HepG2 (cell line): ENCODE measurements around the gene PSMB2. TPM values are rescaled to one million over a fixed set of nuclear protein-coding genes. Genes with fewer than 3 reads are reported as not detected.

Experiments
- ADNP ChIP-seq: sonication (generic); formaldehyde crosslinking; IDR thresholded peaks from 2 replicates; pipeline ENCODE4 v1.4.0; 2020; ENCODE audit warnings: missing genetic modification reagents
- AKNA ChIP-seq: sonication (generic); formaldehyde crosslinking; IDR thresholded peaks from 2 replicates; pipeline ENCODE4 v1.4.0; 2020; ENCODE audit warnings: missing genetic modification reagents, borderline replicate concordance
- ARNT ChIP-seq: fragments of 450-650 bp; IDR thresholded peaks from 2 replicates; pipeline ENCODE4 v1.6.1; 2017
- CAMTA2 ChIP-seq: sonication (generic); formaldehyde crosslinking; IDR thresholded peaks from 2 replicates; pipeline ENCODE4 v1.4.0; 2020; ENCODE audit warnings: mild to moderate bottlenecking, missing genetic modification reagents, borderline replicate concordance
- EHMT2 ChIP-seq: fragments of 200-600 bp; sonication (generic); IDR thresholded peaks from 2 replicates; pipeline ENCODE4 v1.7.0; 2017; ENCODE audit warnings: antibody characterized with exemption, low read depth, low read length, borderline replicate concordance
- FOXA1 ChIP-seq, 2 experiments: fragments of 450-650 bp in 1 of 2; sonication (generic) in 1 of 2; formaldehyde crosslinking in 1 of 2; IDR thresholded peaks; 2 replicates each; pipeline versions ENCODE4 v1.4.0 to v1.6.1; 2016 to 2020; ENCODE audit warnings: missing genetic modification reagents in 1 of 2
- MYPOP ChIP-seq: sonication (generic); formaldehyde crosslinking; IDR thresholded peaks from 2 replicates; pipeline ENCODE4 v1.8.1; 2023; ENCODE audit warnings: mild to moderate bottlenecking, moderate library complexity, missing genetic modification reagents
- TCF12 ChIP-seq, 2 experiments: fragments of 450-650 bp in 1 of 2; sonication (generic) in 1 of 2; formaldehyde crosslinking in 1 of 2; IDR thresholded peaks; 2 replicates each; pipeline versions ENCODE4 v1.6.1 to v1.8.0; 2017 to 2022; ENCODE audit warnings: antibody characterized with exemption in 1 of 2, mild to moderate bottlenecking in 1 of 2, missing genetic modification reagents in 1 of 2, moderate library complexity in 1 of 2
- YEATS2 ChIP-seq: sonication (generic); formaldehyde crosslinking; IDR thresholded peaks from 2 replicates; pipeline ENCODE4 v1.4.0; 2020; ENCODE audit warnings: missing genetic modification reagents, borderline replicate concordance
- ZBTB10 ChIP-seq: sonication (generic); formaldehyde crosslinking; IDR thresholded peaks from 2 replicates; pipeline ENCODE4 v1.4.0; 2020; ENCODE audit warnings: missing genetic modification reagents, borderline replicate concordance
- ZBTB43 ChIP-seq: sonication (generic); formaldehyde crosslinking; conservative IDR thresholded peaks from 2 replicates; pipeline ENCODE4 v1.4.0; 2020; ENCODE audit warnings: missing genetic modification reagents
- ZFP41 ChIP-seq: sonication (generic); formaldehyde crosslinking; IDR thresholded peaks from 2 replicates; pipeline ENCODE4 v1.4.0; 2020; ENCODE audit warnings: mild to moderate bottlenecking, missing genetic modification reagents, borderline replicate concordance
- ZNF264 ChIP-seq: sonication (generic); formaldehyde crosslinking; IDR thresholded peaks from 2 replicates; pipeline ENCODE4 v1.4.0; 2020; ENCODE audit warnings: missing genetic modification reagents
- ZNF543 ChIP-seq: sonication (generic); formaldehyde crosslinking; IDR thresholded peaks from 2 replicates; pipeline ENCODE4 v1.4.0; 2020; ENCODE audit warnings: mild to moderate bottlenecking, missing genetic modification reagents
- ZNF567 ChIP-seq: sonication (generic); formaldehyde crosslinking; IDR thresholded peaks from 2 replicates; pipeline ENCODE4 v1.8.1; 2023; ENCODE audit warnings: mild to moderate bottlenecking, missing genetic modification reagents, borderline replicate concordance
- ZNF572 ChIP-seq: sonication (generic); formaldehyde crosslinking; IDR thresholded peaks from 2 replicates; pipeline ENCODE4 v1.5.1; 2020; ENCODE audit warnings: mild to moderate bottlenecking, missing genetic modification reagents
- polyA plus RNA-seq, 8 experiments: library from polyadenylated mRNA; depleted of rRNA in 3 of 8; stranded (reverse) in 7 of 8; unstranded in 1 of 8; fragments of >200 nt; fragmentation: Illumina TruSeq in 4 of 8; extraction: Trizol in 4 of 8; gene quantifications; 2 replicates each; pipeline versions ENCODE4 v1.2.1 to v1.2.3, GENCODE V29; 2011 to 2016; ENCODE audit warnings: low read depth in 4 of 8, missing spikeins in 1 of 8, mixed read lengths in 1 of 8; ENCODE audit not compliant: insufficient read depth in 1 of 8
- total RNA-seq, 5 experiments: library from RNA; depleted of rRNA; stranded (reverse); fragments of >200 nt; fragmentation: Illumina TruSeq; extraction: Trizol; gene quantifications; 2 replicates each; pipeline ENCODE4 v1.2.3, GENCODE V29; 2016; ENCODE audit warnings: low read depth in 1 of 5
- TF ChIP-seq, protein P1 (sequence below): IDR thresholded peaks from 2 replicates; pipeline ENCODE4 v1.6.1; 2016

The PSMB2 gene
- total and polyA plus RNA-seq, 2 of the 13 experiments (the other 11 are each of a cell fraction or from before 2014, with no cell fraction given): 60.6 to 62.2 TPM

GRCh38 chr1:35641233-35641866, at the start of gene PSMB2 (continued):
- TF ChIP-seq, protein P1, sequence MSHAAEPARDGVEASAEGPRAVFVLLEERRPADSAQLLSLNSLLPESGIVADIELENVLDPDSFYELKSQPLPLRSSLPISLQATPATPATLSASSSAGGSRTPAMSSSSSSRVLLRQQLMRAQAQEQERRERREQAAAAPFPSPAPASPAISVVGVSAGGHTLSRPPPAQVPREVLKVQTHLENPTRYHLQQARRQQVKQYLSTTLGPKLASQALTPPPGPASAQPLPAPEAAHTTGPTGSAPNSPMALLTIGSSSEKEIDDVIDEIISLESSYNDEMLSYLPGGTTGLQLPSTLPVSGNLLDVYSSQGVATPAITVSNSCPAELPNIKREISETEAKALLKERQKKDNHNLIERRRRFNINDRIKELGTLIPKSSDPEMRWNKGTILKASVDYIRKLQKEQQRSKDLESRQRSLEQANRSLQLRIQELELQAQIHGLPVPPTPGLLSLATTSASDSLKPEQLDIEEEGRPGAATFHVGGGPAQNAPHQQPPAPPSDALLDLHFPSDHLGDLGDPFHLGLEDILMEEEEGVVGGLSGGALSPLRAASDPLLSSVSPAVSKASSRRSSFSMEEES (CRISPR knock-in tag): peak; percentile 76; the same call in 1 of the 2 replicates
- TF ChIP-seq ZBTB43 (CRISPR knock-in tag): peak; percentile 68; the same call in 1 of the 2 replicates
- peak; percentile 97 for TF ChIP-seq YEATS2 (CRISPR knock-in tag)
- TF ChIP-seq CAMTA2: no peak
- no peak for TF ChIP-seq ADNP (CRISPR knock-in tag)
- no peak for TF ChIP-seq AKNA (CRISPR knock-in tag)
- TF ChIP-seq ARNT: no peak
- no peak for TF ChIP-seq ZNF572 (CRISPR knock-in tag)
- no peak for TF ChIP-seq ZNF567 (CRISPR knock-in tag)
- TF ChIP-seq ZFP41: no peak
- no peak for TF ChIP-seq ZBTB10 (CRISPR knock-in tag)
- no peak for TF ChIP-seq EHMT2
- 0 out of 2 replicates have a peak, but pooled peaks have one; percentile 36 for TF ChIP-seq ZNF264 (CRISPR knock-in tag)
- TF ChIP-seq MYPOP (CRISPR knock-in tag): 0 out of 2 replicates have a peak, but pooled peaks have one; percentile 19
- TF ChIP-seq FOXA1 (IDR thresholded peaks at IDR 0.05): no peak
- TF ChIP-seq FOXA1 (CRISPR knock-in tag; IDR thresholded peaks at IDR 0.05): no peak; the same call in 1 of the 2 replicates
- TF ChIP-seq ZNF543 (CRISPR knock-in tag): no peak
- TF ChIP-seq TCF12 (IDR thresholded peaks at IDR 0.05): no peak
- no peak for TF ChIP-seq TCF12 (CRISPR knock-in tag; IDR thresholded peaks at IDR 0.05)
